HG03175 (cell line): ENCODE measurements around the gene FOXO1.

Source experiments
- ATAC-seq: cut with Tn5 transposase; IDR thresholded peaks from one replicate; pipeline ENCODE4 v1.9.1; 2021; ENCODE audit warnings: mild to moderate bottlenecking, moderate library complexity; ENCODE audit not compliant: unreplicated experiment

FOXO1 gene

GRCh38 chr13:40582531-40582930, 83.9 kb downstream of the FOXO1 start:
- no peak for ATAC-seq

GRCh38 chr13:40581277-40581579, 85.2 kb downstream of the FOXO1 start:
- ATAC-seq = no peak

DNA sequence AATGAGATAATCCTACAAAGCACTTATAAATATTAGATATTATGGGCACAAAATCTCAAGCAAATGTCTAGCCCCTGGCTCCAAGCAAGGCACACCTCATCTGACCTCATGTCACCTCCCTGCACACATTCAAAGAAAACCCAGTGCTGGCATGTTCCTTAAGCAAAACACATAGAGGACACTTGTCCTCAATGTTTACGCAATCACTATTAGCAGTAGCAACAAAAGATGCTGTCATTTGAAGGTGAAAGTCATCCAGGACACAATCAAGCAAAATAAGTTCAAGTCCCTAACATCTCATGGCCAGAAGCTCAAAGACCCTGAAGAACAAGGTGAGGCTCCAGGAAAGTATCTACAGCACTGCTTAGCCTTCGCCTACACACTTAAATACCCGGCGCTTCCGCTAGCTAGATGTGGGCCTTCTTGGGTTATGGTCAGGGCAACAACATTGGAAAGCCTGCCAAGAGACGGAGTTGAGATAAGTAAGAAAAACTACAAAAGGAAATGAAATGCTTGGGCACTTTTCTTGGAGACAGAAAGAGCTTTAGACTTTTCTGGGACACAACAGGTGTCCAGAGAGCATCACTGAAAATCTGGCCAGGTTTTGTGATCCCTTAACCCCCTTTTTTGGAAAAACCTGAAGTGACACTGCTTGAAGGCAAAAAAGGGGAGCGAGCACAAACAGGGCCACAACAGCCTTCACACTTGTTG, 85.7 kb downstream of the FOXO1 start:
- no peak for ATAC-seq

- ATAC-seq = no peak
Measured at GRCh38 chr13:40579535-40579934, 86.9 kb downstream of the FOXO1 start.

GRCh38 chr13:40578055-40578454, 88.4 kb downstream of the FOXO1 start:
- no peak for ATAC-seq

DNA sequence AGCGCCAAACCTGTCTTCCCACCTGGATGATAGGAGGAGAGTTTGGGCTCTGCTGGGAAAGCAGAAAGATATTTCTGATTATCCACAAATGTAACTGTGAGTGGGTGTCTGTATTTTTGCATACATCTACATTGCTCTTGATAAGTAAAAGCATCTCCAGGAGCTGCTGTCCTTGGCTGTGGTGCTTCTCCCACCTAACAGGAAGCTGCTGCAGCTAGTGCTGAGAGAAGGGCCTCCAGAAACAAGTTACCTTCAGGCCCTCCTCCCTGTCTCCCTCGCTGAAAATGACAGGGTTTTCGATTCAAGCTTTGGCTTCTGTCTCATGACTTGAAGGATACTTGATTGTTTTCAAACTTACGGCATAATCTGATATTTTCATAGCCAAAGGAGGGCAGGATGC, 90.1 kb downstream of the FOXO1 start:
- no peak for ATAC-seq

DNA sequence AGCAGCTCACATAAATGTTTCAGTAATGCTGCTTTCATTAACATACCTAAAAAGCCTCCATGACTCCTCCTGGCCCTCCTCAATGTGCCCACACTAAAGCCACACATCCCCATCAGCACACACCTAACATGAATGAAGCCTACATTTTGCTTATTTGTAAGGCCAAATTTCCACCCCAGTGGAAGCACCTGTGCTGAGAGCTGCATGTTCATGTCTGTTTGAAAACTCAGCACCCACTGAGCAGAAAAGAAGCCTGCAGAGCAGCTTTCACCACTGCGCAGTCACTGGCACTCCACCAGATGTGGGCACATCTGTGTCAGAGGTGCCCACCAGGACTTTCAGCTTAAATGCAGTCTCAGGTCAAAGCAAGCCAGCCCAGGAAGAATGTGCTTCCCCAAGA, 93.5 kb downstream of the FOXO1 start:
- no peak for ATAC-seq

DNA sequence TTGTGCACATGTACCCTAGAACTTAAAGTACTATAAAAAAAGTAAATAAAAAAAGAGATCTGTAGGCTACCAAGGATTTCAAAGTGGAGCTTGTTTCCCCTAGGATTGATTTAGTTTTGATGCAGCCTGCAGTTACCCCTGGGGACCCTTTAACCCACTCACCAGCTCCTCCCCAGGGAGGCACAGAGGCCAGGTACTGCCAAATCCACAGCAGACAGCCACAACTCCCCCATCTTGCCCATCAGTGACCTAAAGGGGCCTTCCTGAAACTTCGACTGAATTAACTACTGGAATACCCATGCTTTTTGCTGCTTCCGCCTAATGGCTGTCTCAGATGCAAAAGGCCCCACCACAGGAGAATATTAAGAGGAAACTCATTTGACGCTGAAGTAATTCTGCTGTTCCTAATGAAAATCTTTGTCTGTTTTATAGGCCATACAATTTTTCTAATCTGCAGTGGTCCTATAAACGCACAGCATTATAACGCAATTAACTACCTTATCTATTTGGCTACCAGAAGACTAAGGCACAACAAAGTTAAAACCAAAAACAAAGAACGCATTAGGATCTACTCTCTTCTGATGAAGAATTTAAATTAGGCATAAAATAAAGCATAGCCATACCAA, 95.0 kb downstream of the FOXO1 start:
- ATAC-seq = no peak

DNA sequence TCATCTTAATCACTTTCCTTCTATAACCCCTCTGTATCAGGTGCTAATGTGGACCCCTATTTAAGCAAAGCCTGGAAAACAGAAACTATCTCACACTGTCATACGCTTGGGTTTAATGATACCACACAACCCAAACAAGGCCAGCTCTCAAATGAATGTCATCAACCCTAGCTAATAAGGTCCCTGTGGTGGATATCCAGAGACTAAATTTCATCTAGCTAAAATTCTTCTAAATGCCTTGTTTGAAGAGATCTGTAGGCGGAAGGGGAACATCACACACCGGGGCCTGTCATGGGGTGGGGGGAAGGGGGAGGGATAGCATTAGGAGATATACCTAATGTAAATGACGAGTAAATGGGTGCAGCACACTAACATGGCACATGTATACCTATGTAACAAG, 95.5 kb downstream of the FOXO1 start:
- ATAC-seq = no peak

DNA sequence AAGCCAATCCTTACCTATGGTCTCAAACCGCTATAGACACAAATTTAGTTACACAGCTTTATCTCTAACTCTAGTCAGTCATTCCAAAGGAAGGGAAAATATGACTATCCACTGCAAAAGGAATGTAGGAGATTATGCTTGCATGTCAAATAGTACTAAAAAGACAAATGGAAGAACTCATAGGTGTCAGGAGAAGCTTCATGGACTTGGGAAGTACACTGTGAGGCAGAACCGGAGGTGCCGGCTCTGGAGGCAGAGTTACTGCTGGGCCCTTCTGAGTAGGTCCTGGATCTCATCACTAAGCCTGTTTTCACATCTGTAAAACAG, 97.5 kb downstream of the FOXO1 start:
- ATAC-seq = no peak

DNA sequence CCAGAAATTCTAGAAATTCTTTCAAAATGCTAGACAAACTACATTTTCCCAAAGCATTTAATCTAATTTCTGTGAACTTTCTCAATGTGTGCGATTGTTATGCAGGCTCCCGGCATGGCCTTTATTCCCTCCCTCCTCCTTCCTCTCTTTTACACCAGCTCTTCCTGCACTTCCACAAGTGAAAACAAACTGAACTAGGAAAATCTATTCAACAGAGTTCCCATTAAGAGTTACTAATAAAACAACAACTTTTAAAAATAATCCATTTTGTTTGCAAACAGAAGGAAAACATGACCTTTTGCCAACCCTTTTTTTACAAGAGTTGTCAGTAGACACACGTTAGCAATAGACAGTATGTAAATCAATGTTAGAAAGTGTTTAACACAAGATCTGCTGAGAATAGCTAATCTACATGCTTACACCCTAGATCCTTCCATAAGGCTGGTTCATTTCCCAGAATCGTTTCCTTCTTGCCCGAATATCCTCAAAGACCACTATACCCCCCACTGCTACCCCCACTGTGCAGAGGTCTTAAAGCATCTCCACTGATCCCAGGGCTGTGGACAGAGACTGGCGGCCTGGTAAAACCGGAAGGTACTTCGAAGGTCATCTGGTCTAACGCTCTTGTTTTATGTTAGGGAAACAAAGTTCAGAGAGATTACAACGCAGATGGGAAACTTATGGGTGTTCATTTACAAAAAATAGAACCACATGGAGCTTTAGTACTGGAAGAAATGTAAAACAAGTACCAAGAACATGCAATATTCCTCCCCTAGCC, 98.0 kb downstream of the FOXO1 start:
- no peak for ATAC-seq

DNA sequence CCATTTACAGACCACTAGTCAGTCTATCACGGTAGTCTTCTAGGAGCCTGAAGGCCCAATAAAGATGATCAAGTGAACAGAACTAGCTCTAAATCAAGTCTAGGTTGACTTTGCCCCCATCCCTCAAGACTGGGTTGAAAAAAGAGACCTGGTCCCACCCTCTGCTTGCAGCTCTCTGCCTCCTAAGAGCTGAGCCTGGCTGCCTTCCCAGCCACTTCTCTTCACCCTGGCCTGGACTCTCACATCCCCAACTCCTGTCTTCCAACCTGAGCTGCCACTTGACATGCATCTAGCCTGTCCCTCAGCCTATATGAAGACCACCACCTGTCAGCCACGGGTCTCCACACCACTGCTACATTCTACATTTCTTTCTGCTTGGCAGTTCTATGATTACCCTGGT, 99.6 kb downstream of the FOXO1 start:
- ATAC-seq = no peak

GRCh38 chr13:40565282-40566148, 100.9 kb downstream of the FOXO1 start:
- no peak for ATAC-seq

- ATAC-seq = no peak
Measured at GRCh38 chr13:40564342-40565001, 102.0 kb downstream of the FOXO1 start.

DNA sequence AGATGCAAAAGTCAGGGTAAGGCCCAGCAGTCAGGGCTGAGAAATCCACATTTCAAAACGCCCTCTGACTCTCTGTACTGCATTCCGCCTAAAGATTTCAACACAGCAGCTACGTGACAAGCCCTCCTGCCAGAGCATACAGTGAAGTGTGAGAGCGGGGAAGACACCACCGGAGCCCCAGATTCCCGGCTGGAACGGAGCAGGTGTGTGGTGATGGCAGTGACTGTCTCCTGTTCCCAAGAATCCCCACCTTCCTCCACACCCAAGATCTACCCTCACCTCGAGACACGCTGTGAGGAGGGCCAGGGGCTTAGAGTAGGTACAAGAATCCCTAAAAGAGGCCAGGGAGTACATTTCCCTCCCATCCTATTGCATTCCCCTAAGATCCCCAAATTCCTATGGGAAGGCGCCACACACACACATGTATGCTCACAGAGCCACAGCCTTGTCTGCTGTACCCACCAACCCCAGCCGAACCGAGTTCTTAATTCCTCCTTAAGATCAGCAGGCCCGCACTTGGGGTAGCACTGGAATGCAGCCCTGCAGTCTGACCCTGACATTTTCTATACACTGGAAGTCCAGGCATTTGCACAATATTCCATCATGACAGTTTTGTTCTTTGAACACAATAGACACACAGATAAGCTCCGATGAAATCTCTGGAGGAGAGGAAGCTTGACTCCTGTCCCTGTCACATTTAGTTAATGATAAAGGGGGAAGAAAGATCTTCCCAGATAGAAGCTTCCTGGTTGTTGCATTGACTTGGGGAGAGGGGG, 102.9 kb downstream of the FOXO1 start:
- no peak for ATAC-seq

DNA sequence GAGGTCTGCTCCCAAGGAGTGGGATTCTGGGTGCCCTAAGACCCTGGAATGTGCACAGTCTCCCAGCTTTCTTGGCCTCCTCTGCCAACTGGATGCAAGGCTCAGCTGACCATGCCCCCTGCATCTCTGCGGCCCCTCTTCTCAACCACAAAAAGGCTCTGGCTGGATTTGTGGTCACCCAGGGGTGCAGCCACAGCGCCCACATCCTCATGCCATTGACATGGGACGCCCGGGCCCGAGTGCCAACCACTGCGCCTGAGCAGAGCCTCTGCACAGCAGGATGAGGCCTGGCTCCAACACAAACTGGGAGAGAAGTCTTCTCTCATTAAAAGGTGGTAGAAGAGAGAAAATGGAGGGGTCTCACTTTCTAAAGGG, 103.5 kb downstream of the FOXO1 start:
- ATAC-seq = no peak

- no peak for ATAC-seq
Measured at GRCh38 chr13:40559915-40560314, 106.5 kb downstream of the FOXO1 start.

- ATAC-seq = no peak
Measured at GRCh38 chr13:40558656-40559055, 107.8 kb downstream of the FOXO1 start.

DNA sequence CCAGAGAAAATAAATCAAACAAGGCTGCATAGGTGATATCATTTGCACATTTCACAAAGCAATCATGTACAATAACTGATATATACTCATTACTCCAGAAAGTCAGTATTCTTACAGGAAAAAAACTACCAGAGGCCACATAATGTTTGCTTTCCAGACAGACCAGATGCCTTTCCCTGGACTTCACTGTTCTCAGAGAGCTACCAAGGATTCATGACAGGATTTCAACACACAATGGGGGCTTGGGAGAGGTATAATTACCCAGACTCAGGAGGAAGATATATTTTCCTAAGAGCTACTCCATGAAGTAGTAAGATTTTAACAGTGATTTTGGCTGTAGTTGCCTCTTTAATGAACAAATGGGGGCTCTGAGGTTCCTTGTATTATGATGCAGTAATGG, 110.0 kb downstream of the FOXO1 start:
- ATAC-seq = no peak

GRCh38 chr13:40553356-40553755, 113.1 kb downstream of the FOXO1 start:
- ATAC-seq = no peak
